Nephron (organoid): Measurements from ENCODE around the gene BUB1B.

ENCODE experiments used
- H3K27ac Mint-ChIP-seq, 3 experiments: 2 replicates each; pipeline ENCODE4 v1.8.0; 2020; ENCODE audit warnings: mixed read lengths in 3 of 3, mild to moderate bottlenecking in 2 of 3, moderate library complexity in 1 of 3
- H3K27me3 Mint-ChIP-seq: 2 replicates; pipeline ENCODE4 v1.8.0; 2021; ENCODE audit warnings: low read depth, mild to moderate bottlenecking, moderate library complexity, mixed read lengths
- H3K36me3 Mint-ChIP-seq: 2 replicates; pipeline ENCODE4 v1.8.0; 2020; ENCODE audit warnings: low read depth, mixed read lengths
- H3K4me1 Mint-ChIP-seq: 2 replicates; pipeline ENCODE4 v1.8.0; 2020; ENCODE audit warnings: mixed read lengths
- H3K4me3 Mint-ChIP-seq, 3 experiments: 2 replicates each; pipeline ENCODE4 v1.8.0; 2020; ENCODE audit warnings: mild to moderate bottlenecking in 3 of 3, mixed read lengths in 3 of 3, moderate library complexity in 2 of 3
- H3K9me3 Mint-ChIP-seq: 2 replicates; pipeline ENCODE4 v1.8.0; 2020; ENCODE audit warnings: mixed read lengths
- TF ChIP-seq, protein P1 (sequence below), 3 experiments: fragments of 200-600 bp; sonication (generic); IDR thresholded peaks; one replicate each; pipeline ENCODE4 v1.5.0; 2021; ENCODE audit warnings: antibody characterized with exemption in 3 of 3; ENCODE audit not compliant: unreplicated experiment in 3 of 3

Gene BUB1B

DNA sequence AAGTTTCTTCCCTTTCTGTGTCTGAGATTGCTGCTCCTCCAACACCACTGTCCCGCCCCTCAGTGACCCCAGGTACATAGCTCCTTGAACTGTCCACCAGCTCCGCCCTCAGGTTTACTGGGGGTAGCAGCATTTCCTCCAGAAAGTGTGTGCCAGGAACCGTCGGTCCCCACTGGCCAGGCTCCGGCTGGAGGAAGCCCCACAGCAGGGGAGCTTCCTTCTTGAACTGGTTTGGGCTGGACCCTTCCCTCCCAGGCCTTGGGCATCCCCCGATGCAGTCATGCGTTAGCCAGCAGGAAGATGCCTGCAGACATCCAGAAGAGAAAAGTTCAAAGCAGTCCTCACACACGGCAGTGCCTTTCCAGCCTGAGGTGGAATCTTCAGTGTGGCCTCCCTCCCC is 97.7 kb downstream of the BUB1B start:
- no peaks in the 10 kb centered on the region for H3K36me3 Mint-ChIP-seq
- TF ChIP-seq, protein P1, sequence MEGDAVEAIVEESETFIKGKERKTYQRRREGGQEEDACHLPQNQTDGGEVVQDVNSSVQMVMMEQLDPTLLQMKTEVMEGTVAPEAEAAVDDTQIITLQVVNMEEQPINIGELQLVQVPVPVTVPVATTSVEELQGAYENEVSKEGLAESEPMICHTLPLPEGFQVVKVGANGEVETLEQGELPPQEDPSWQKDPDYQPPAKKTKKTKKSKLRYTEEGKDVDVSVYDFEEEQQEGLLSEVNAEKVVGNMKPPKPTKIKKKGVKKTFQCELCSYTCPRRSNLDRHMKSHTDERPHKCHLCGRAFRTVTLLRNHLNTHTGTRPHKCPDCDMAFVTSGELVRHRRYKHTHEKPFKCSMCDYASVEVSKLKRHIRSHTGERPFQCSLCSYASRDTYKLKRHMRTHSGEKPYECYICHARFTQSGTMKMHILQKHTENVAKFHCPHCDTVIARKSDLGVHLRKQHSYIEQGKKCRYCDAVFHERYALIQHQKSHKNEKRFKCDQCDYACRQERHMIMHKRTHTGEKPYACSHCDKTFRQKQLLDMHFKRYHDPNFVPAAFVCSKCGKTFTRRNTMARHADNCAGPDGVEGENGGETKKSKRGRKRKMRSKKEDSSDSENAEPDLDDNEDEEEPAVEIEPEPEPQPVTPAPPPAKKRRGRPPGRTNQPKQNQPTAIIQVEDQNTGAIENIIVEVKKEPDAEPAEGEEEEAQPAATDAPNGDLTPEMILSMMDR (IDR thresholded peaks at IDR 0.05; ENCODE audit: unreplicated experiment in 3 of 3): no peak
- peaks cover 50% of the 10 kb centered on the region for H3K27me3 Mint-ChIP-seq
- H3K9me3 Mint-ChIP-seq: peaks cover 2% of the 10 kb centered on the region
- peaks cover 20% of the 10 kb centered on the region for H3K4me1 Mint-ChIP-seq
- no peak overlapping the region for H3K27ac Mint-ChIP-seq
- no peak overlapping the region for H3K4me3 Mint-ChIP-seq

DNA sequence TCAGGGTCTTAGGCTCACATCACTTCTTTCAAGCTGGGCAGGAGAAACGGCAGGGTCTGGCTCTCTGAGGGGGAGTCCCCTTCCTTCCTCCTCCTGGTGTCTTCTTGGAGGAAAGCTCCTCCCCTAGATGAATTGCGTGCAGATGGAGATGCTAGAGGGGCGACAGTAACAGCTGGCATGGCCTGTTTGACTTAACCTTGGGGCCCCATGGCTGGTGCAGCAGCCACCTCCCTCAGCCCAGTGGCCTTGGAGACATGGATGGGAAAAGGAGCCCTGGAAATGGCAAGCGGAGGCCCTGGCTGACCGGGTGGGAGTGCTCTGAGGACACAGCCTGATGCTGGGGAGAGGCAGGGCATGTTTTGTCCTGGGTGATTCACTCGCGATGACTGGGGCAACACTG is 98.2 kb downstream of the BUB1B start:
- Mint-ChIP-seq H3K4me1 (peaks cover 17% of the 10 kb centered on the region), H3K27me3 (peaks cover 45% of the 10 kb centered on the region), H3K27ac (no peak overlapping the region), H3K4me3 (no peak overlapping the region), H3K36me3 (no peaks in the 10 kb centered on the region), H3K9me3 (peaks cover 2% of the 10 kb centered on the region)
- TF ChIP-seq, protein P1 (IDR thresholded peaks at IDR 0.05; ENCODE audit: unreplicated experiment in 3 of 3): no peak

DNA sequence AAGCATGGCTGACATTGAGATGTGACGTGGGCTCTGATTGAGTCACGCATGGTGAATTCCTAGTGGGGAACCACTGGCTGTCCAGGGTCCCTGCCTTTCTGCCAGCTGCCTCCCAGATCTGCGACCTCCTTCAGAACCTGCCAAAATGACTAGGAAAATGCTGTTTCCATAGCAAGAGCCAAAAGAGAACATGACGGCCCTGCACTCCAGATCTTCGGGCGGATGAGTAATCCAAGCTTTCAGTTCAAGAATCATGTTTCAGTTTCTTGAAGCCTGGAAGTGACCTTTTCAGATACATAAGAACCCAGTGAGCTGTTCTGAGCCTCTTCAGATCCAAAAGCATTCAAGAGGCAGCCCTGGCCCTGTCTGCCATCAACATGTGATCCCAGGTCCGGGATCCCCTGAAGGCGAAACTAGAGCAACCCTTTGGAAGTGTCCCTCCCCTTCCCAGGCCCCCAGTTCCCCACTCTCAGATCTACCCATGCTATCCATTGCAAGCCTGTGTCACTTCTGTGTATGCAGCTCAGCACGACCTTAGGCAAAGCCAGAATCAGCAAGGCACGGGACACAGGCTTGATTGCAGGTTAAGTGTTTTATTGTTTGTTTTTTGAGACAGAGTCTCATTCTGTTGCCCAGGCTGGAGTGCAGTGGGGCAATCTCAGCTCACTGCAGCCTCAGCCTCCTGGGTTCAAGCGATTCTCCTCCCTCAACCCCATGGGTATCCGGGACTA is 102.3 kb downstream of the BUB1B start:
- Mint-ChIP-seq H3K4me3 (no peak overlapping the region), H3K9me3 (peaks cover 2% of the 10 kb centered on the region), H3K27ac (peak overlapping the region in 1 of 3 experiments; percentile 31), H3K4me1 (peaks cover 32% of the 10 kb centered on the region), H3K36me3 (no peaks in the 10 kb centered on the region), H3K27me3 (peaks cover 16% of the 10 kb centered on the region)
- TF ChIP-seq, protein P1 (IDR thresholded peaks at IDR 0.05; ENCODE audit: unreplicated experiment in 3 of 3): no peak

DNA sequence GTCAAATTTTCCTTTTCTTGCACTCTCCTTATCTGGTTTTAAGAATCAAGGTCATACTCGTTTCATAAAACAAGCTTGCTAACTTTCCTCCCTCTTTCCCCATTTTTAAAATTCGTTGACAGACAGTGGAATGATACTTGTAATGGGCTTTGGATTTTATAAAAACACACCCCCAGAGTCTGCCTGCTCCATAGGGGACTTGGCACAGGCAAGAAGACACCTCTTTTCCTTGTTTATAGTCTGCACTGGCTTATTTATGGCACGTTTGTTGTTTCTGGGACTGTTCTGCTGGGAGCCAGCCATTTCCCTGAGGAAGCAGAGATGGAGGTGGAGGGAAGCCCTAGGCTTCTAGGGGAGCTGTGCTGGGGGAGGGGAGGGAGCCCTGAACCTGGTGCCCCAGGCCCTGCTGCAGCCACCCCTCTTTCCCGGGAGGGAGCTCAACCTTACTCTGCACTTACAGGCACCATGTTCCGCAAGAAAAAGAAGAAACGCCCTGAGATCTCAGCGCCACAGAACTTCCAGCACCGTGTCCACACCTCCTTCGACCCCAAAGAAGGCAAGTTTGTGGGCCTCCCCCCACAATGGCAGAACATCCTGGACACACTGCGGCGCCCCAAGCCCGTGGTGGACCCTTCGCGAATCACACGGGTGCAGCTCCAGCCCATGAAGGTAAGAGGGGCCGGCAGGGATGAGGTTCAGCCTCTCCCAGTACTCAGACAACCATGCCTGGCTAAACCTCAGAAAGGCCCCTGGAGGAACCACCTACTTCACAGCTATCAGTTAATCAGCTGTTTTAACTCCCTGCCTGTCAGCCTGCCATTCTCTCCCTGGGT is 103.7 kb downstream of the BUB1B start:
- TF ChIP-seq, protein P1 (IDR thresholded peaks at IDR 0.05; ENCODE audit: unreplicated experiment in 3 of 3): no peak
- Mint-ChIP-seq H3K27ac (peak overlapping the region; percentile 23 to 43 (median 24)), H3K4me3 (no peak overlapping the region), H3K9me3 (peaks cover 2% of the 10 kb centered on the region), H3K4me1 (peaks cover 32% of the 10 kb centered on the region), H3K36me3 (no peaks in the 10 kb centered on the region), H3K27me3 (peaks cover 12% of the 10 kb centered on the region)

DNA sequence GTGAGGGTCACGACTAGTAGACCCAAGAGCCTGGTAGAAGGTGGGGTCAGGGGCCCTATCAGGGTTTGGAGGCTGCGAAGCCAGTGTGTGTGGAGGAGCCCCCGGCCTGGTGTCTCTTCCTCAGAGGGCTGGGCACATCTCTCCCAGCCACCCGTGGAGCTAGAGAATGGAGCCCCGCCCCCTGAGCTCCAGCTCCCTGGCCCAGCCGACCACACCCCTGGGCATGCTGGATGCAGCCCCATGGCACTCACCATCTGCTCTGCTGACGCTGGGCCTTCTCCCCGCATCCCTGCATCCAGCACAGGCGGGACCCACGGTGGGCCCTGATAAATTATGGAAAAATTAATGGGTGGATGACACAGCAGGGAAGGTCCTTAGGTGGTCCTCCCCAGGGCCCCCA is 104.5 kb downstream of the BUB1B start:
- H3K4me3 Mint-ChIP-seq: no peak overlapping the region

More for the DNA sequence above, 104.5 kb downstream of the BUB1B start:
- peaks cover 2% of the 10 kb centered on the region for H3K9me3 Mint-ChIP-seq
- TF ChIP-seq, protein P1 (IDR thresholded peaks at IDR 0.05; ENCODE audit: unreplicated experiment in 3 of 3): no peak
- no peak overlapping the region for H3K27ac Mint-ChIP-seq
- peaks cover 17% of the 10 kb centered on the region for H3K27me3 Mint-ChIP-seq
- peaks cover 27% of the 10 kb centered on the region for H3K4me1 Mint-ChIP-seq
- H3K36me3 Mint-ChIP-seq: no peaks in the 10 kb centered on the region
